Left lung (tissue), 10 donors: Measurements from ENCODE around the gene PTPRM. TPM values are rescaled to one million over a fixed set of nuclear protein-coding genes. Genes with fewer than 3 reads are reported as not detected.

Experiments used
- ATAC-seq: fragments of 200-7000 bp; cut with Tn5 transposase; one replicate; pipeline ENCODE4 v1.9.1; 2020; ENCODE audit warnings: moderate library complexity
- DNase-seq, 4 donors: peaks; one replicate each; pipeline ENCODE4 v3.0.0-alpha.2; 2013 to 2020
- H3K27ac ChIP-seq, 2 donors: fragments of 200-600 bp; sonication (generic) in 1 of 2; one replicate each; pipeline versions ENCODE4 v1.5.0 to v1.8.0; 2020 to 2021
- H3K27me3 ChIP-seq, 2 donors: fragments of 200-600 bp; sonication (generic) in 1 of 2; one replicate each; pipeline versions ENCODE4 v1.5.0 to v1.8.0; 2020 to 2021
- H3K36me3 ChIP-seq, 2 donors: fragments of 200-600 bp; sonication (generic) in 1 of 2; one replicate each; pipeline versions ENCODE4 v1.5.0 to v1.8.0; 2020 to 2021
- H3K4me1 ChIP-seq, 2 donors: fragments of 200-600 bp; one replicate each; pipeline ENCODE4 v1.8.0; 2021
- H3K4me3 ChIP-seq, 2 donors: fragments of 200-600 bp; sonication (generic) in 1 of 2; one replicate each; pipeline versions ENCODE4 v1.5.0 to v1.8.0; 2020 to 2021; ENCODE audit warnings: mild to moderate bottlenecking in 1 of 2
- H3K9me3 ChIP-seq, 2 donors: fragments of 200-600 bp; sonication (generic) in 1 of 2; one replicate each; pipeline versions ENCODE4 v1.5.0 to v1.8.0; 2020 to 2021
- CTCF ChIP-seq, 2 donors: fragments of 200-600 bp; sonication (generic) in 1 of 2; IDR thresholded peaks; one replicate each; pipeline versions ENCODE4 v1.5.0 to v1.8.0; 2021; ENCODE audit warnings: antibody characterized with exemption in 2 of 2
- intact Hi-C, 2 donors: fragments of 100-400 bp; cut with DNase I; formaldehyde crosslinking; loops; one replicate each; pipeline versions ENCODE4 v1.11.2 to v1.14.2; 2022
- polyA plus RNA-seq, 6 donors: library from polyadenylated mRNA; unstranded; fragments of 120-200 nt; gene quantifications; one replicate each; pipeline ENCODE4 v1.2.1, GENCODE V29; 2013; ENCODE audit not compliant: insufficient read length in 6 of 6
- total RNA-seq, 2 donors: library from RNA; stranded (reverse); fragmentation: NEBNext Ultra II Directional; extraction: Animal tissue kit (Norgen Biotek cat#: 25700); gene quantifications; one replicate each; pipeline ENCODE4 v1.2.1, GENCODE V29; 2021
- donor health status: DM: no; HTN: yes; CAD: no.
- donor health status: DM: no; HTN: no; CAD: no.

The PTPRM gene
- total and polyA plus RNA-seq, 8 donors: 76.4 to 99.6 (median 90.1) TPM

- intact Hi-C loops: no loop called here
- peaks cover 0 to 36% of the 10 kb centered on the region in 2 donors for H3K36me3 ChIP-seq
- no peaks in the 10 kb centered on the region for H3K4me1 ChIP-seq
- H3K27me3 ChIP-seq: no peaks in the 10 kb centered on the region
- H3K4me3 ChIP-seq: no peak overlapping the region
- DNase-seq (no peak), ATAC-seq (no peak)
- TF ChIP-seq CTCF (IDR thresholded peaks at IDR 0.05): no peak
- H3K27ac ChIP-seq: no peak overlapping the region
- no peaks in the 10 kb centered on the region for H3K9me3 ChIP-seq
Measured at GRCh38 chr18:8400825-8401224, 833.7 kb downstream of the PTPRM start.

GRCh38 chr18:8401606-8402005 lies 834.5 kb downstream of the PTPRM start:
- Histone ChIP-seq H3K36me3 (peaks cover 0 to 40% of the 10 kb centered on the region in 2 donors), H3K27me3 (no peaks in the 10 kb centered on the region), H3K4me1 (no peaks in the 10 kb centered on the region), H3K9me3 (no peaks in the 10 kb centered on the region), H3K27ac (no peak overlapping the region), H3K4me3 (no peak overlapping the region)
- DNase-seq (no peak), ATAC-seq (no peak)
- intact Hi-C loops: no loop called here
- TF ChIP-seq CTCF (IDR thresholded peaks at IDR 0.05): no peak

- no peaks in the 10 kb centered on the region for H3K27me3 ChIP-seq
- H3K9me3 ChIP-seq: no peaks in the 10 kb centered on the region
- no peak for TF ChIP-seq CTCF (IDR thresholded peaks at IDR 0.05)
- H3K4me1 ChIP-seq: no peaks in the 10 kb centered on the region
- intact Hi-C loops: no loop called here
- H3K4me3 ChIP-seq: no peak overlapping the region
- ATAC-seq: no peak
- no peak overlapping the region for H3K27ac ChIP-seq
- no peak for DNase-seq
- H3K36me3 ChIP-seq: peaks cover 0 to 41% of the 10 kb centered on the region in 2 donors
Measured at GRCh38 chr18:8402237-8402636, 835.1 kb downstream of the PTPRM start.

DNA sequence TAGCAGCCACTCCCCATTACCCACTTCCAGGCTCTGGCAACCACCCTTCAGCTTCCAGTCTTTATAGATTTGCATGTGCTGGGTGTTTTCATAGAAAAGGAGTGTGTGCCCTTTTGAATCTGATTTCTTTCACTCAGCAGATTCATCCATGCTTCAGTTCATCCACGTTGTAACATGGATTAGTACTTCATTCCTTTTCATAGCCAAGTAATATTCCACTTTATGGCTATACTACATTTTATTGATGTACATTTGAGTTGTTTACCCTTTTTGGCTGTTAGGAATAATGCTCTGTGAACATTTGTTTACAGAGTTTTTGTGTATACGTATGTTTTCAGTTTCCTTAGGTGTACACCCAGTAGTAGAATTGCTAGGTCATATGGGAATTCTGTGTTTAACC lies 836.6 kb downstream of the PTPRM start:
- DNase-seq: no peak
- Histone ChIP-seq H3K27ac (no peak overlapping the region), H3K27me3 (no peaks in the 10 kb centered on the region), H3K36me3 (peaks cover 0 to 43% of the 10 kb centered on the region in 2 donors), H3K4me3 (no peak overlapping the region), H3K9me3 (no peaks in the 10 kb centered on the region), H3K4me1 (no peaks in the 10 kb centered on the region)
- no peak for TF ChIP-seq CTCF (IDR thresholded peaks at IDR 0.05)
- no peak for ATAC-seq
- intact Hi-C loops: no loop called here

DNA sequence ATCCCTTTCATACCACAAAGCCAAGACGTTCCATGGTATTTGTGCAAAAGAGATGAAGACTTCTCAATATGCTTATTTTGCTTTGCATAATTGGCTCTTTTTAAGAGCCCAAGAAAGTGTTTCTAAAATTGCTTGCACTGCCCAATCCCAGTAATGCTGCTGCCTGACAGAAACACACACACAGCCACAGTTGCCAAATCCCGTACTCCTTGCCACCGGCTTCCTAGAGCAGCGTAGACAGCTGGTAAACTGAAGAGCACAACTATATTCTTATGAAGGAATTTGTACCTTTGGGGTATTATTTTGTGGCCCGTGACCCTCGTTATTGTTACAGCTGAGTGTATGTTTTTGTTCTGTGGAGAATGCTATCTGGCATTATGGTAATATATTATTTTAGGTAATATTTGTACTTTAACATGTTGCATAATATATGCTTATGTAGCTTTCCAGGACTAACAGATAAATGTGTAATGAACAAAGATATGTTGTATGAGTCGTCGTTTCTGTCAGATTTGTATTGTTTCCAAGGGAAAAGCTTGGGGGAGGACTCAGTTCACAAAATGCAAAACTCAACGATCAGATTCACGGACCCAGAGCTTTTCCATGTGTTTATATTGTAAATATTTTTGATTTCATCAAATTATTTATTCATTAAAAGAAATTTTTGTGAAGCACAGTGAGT lies 839.2 kb downstream of the PTPRM start:
- H3K9me3 ChIP-seq: peaks cover 0 to 19% of the 10 kb centered on the region in 2 donors
- H3K4me1 ChIP-seq: no peaks in the 10 kb centered on the region
- peaks cover 0 to 32% of the 10 kb centered on the region in 2 donors for H3K36me3 ChIP-seq
- intact Hi-C loops: no loop called here
- no peak for TF ChIP-seq CTCF (IDR thresholded peaks at IDR 0.05)
- ATAC-seq: no peak
- no peak overlapping the region for H3K4me3 ChIP-seq
- no peak overlapping the region for H3K27ac ChIP-seq
- H3K27me3 ChIP-seq: no peaks in the 10 kb centered on the region
- DNase-seq: no peak
